ENCODE measurements around the gene PANX1. TPM values are rescaled to one million over a fixed set of nuclear protein-coding genes. Genes with fewer than 3 reads are reported as not detected.
A peak's percentile ranks its signal among the peaks of the same experiment; 100 is the strongest.

PANX1 gene
- total RNA-seq, 1 experiment from 2014 or later, result 59.3 TPM

DNA sequence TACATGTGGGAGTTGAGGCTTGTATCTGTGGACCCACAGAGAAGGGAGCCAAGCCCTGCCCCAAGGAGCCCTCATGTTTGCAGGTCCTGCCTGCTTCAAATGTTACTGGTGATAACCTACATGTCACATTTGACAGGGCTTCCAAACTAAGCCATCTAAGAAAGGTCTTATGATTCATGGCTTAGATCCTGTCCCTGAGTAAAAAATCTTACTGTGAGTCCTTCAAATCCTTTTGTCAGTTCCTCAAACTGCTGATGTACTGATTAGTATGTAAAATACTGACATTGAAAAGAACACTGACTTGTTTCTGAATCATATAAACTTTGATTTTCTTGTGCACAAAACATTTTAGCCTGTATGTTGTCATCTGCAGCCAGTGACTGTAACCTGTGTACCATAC, 1.0 kb upstream of the PANX1 start:
- in situ Hi-C loops (cut with HindIII; ENCODE audit: low pct_unique_long_range_greater_than_20kb, low sequenced_read_pairs) (no loop called here), intact Hi-C loops (cut with micrococcal nuclease; ENCODE audit: unreplicated experiment) (no loop called here)
- CTCF ChIA-PET, result no interaction called here
- no peak for ATAC-seq
- Histone ChIP-seq H3K27ac (ENCODE audit: low read length) (peak overlapping the region; percentile 80), H3K27me3 (ENCODE audit: control insufficient read depth, insufficient read depth, low read length) (no peaks in the 10 kb centered on the region), H3K4me1 (ENCODE audit: control insufficient read depth, insufficient read depth, low read length) (peaks cover 31% of the 10 kb centered on the region), H3K9me3 (ENCODE audit: control insufficient read depth, insufficient read depth, low read depth, low read length) (no peaks in the 10 kb centered on the region), H3K4me3 (ENCODE audit: low read depth in 2 of 2, low read length in 2 of 2) (peak overlapping the region; percentile 77 to 83), H3K36me3 (ENCODE audit: control insufficient read depth, insufficient read depth, low read length) (no peaks in the 10 kb centered on the region)
- BruUV-seq (replicated peaks), result no TSS peak
- POLR2A ChIA-PET, result no interaction called here
- no peak for TF ChIP-seq TCF7L2 (IDR thresholded peaks at IDR 0.05; ENCODE audit: low read depth, low read length)
- DNase-seq (ENCODE audit: low read depth, low spot score), result no peak

DNA sequence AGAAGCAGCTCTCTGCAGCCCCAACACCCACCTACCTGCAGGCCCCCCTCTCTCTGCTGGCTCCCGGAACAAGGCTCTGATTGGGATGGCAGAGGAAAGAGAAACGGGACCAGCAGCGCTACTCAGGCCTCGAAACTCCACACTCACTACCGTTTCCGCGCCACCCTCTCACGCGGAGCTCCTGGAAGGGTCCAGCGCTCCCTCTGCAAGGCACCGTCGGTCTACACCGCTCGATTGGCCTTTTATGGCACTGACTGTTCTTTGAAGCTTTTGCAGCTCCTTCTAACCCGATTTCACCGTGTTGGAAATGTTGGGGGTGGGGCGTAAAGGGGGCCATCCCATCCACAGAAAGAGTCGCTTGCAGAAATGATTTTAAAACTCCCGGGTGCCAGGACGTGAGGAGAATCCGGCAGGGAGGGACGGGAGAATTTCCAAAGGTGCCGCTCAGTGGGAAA, 323 bp upstream of the PANX1 start:
- peak; percentile 95 for TF ChIP-seq TCF7L2 (IDR thresholded peaks at IDR 0.05; ENCODE audit: low read depth, low read length)
- TF ChIP-seq, protein P1, sequence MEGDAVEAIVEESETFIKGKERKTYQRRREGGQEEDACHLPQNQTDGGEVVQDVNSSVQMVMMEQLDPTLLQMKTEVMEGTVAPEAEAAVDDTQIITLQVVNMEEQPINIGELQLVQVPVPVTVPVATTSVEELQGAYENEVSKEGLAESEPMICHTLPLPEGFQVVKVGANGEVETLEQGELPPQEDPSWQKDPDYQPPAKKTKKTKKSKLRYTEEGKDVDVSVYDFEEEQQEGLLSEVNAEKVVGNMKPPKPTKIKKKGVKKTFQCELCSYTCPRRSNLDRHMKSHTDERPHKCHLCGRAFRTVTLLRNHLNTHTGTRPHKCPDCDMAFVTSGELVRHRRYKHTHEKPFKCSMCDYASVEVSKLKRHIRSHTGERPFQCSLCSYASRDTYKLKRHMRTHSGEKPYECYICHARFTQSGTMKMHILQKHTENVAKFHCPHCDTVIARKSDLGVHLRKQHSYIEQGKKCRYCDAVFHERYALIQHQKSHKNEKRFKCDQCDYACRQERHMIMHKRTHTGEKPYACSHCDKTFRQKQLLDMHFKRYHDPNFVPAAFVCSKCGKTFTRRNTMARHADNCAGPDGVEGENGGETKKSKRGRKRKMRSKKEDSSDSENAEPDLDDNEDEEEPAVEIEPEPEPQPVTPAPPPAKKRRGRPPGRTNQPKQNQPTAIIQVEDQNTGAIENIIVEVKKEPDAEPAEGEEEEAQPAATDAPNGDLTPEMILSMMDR (IDR thresholded peaks at IDR 0.05), result no peak
- peak overlapping the region; percentile 77 to 83 for H3K4me3 ChIP-seq (ENCODE audit: low read depth in 2 of 2, low read length in 2 of 2)
- peaks cover 38% of the 10 kb centered on the region for H3K4me1 ChIP-seq (ENCODE audit: control insufficient read depth, insufficient read depth, low read length)
- peak overlapping the region; percentile 80 for H3K27ac ChIP-seq (ENCODE audit: low read length)
- no peaks in the 10 kb centered on the region for H3K27me3 ChIP-seq (ENCODE audit: control insufficient read depth, insufficient read depth, low read length)
- POLR2A ChIA-PET, result interaction anchor here (0.6 to 1.0 kb wide), 7 partner anchors 14 to 1050 kb away, joined by 3 to 5 read pairs (median 3); no protein-coding TSS in a partner anchor
- TSS peak; percentile 90 for BruUV-seq (replicated peaks)
- CTCF ChIA-PET, result no interaction called here
- DNase-seq (ENCODE audit: low read depth, low spot score) (no peak), ATAC-seq (peak; percentile 19)
- no peaks in the 10 kb centered on the region for H3K36me3 ChIP-seq (ENCODE audit: control insufficient read depth, insufficient read depth, low read length)
- in situ Hi-C loops (cut with HindIII; ENCODE audit: low pct_unique_long_range_greater_than_20kb, low sequenced_read_pairs), result no loop called here
- no peaks in the 10 kb centered on the region for H3K9me3 ChIP-seq (ENCODE audit: control insufficient read depth, insufficient read depth, low read depth, low read length)
- intact Hi-C loops (cut with micrococcal nuclease; ENCODE audit: unreplicated experiment), result no loop called here

DNA sequence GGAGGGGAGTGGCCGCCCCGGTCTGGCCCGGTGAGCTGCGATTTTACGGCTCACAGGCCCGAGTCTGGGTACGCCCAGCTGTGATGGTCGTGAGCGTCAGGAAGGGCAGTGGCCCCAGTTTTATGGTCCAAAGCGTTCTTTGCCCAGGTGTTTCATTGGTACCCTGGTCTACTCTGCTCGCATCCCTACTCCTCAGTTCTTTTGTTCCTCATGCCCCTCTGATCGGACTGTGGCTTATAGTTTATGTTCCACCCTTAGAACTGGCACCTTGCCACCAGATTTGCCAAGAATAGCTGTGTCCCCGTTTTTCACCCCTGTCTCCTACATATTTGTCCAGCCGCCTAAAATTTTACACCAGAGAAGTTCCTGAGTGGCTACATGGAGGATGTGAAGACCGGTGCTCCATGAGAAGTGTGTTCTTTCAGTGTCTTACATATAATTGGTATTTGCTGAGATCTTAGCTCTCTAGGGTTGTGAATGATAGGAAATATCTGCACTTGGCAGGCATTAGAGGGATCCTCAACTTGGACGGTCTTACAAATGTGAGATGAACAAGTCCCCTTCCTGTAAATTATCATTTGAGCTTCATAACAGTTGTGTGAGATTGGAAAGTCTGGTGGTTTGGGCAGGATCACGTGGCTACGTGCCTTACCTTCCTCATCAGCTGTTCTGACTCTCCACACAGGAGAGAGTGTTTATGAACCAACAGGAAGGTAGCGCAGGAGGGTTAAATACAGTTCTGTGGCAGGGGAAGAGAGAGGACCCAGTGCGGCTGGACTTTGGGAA, 1.1 kb downstream of the PANX1 start:
- POLR2A ChIA-PET, result interaction anchor here (0.9 kb wide), 1 partner anchor 35 kb away, joined by 3 read pairs; no protein-coding TSS in a partner anchor
- CTCF ChIA-PET, result interaction anchor here (1.0 kb wide), 1 partner anchor 234 kb away, joined by 3 read pairs; no protein-coding TSS in a partner anchor
- Histone ChIP-seq H3K4me3 (ENCODE audit: low read depth in 2 of 2, low read length in 2 of 2) (peak overlapping the region; percentile 77 to 83), H3K9me3 (ENCODE audit: control insufficient read depth, insufficient read depth, low read depth, low read length) (no peaks in the 10 kb centered on the region), H3K27ac (ENCODE audit: low read length) (peak overlapping the region; percentile 80), H3K36me3 (ENCODE audit: control insufficient read depth, insufficient read depth, low read length) (no peaks in the 10 kb centered on the region), H3K27me3 (ENCODE audit: control insufficient read depth, insufficient read depth, low read length) (no peaks in the 10 kb centered on the region), H3K4me1 (ENCODE audit: control insufficient read depth, insufficient read depth, low read length) (peaks cover 52% of the 10 kb centered on the region)
- ATAC-seq (no peak; the same call in 1 of the 2 replicates), DNase-seq (ENCODE audit: low read depth, low spot score) (peak; percentile 43)
- intact Hi-C loops (cut with micrococcal nuclease; ENCODE audit: unreplicated experiment), result no loop called here
- TF ChIP-seq SIN3A (IDR thresholded peaks at IDR 0.05; ENCODE audit: borderline replicate concordance, insufficient read depth, low read depth, low read length), result no peak
- no peak for TF ChIP-seq POLR2AphosphoS5 (IDR thresholded peaks at IDR 0.05; ENCODE audit: low read depth, low read length)
- in situ Hi-C loops (cut with HindIII; ENCODE audit: low pct_unique_long_range_greater_than_20kb, low sequenced_read_pairs), result no loop called here
- no TSS peak for BruUV-seq (replicated peaks)
